Caco-2 (cell line): Measurements from ENCODE around the gene TULP1. TPM values are rescaled to one million over a fixed set of nuclear protein-coding genes. Genes with fewer than 3 reads are reported as not detected.

ENCODE experiments used
- BruUV-seq: library from RNA; stranded (reverse); fragments of 400-500 nt; replicated peaks from 2 replicates; lab custom pipeline; 2021; lab: Mats Ljungman, UMichigan
- CTCF ChIA-PET: fragments of 300-600 bp; sonication (Branson Sonifier 250); formaldehyde crosslinking; loops from one replicate; lab custom pipeline; 2022; ENCODE audit warnings: antibody characterized with exemption; lab: Charles Lee
- POLR2A ChIA-PET: fragments of 300-600 bp; sonication (Branson Sonifier 250); formaldehyde crosslinking; loops from one replicate; lab custom pipeline; 2022; ENCODE audit warnings: antibody characterized with exemption; lab: Charles Lee
- DNase-seq, 2 experiments: peaks; one replicate each; pipeline versions ENCODE4 v3.0.0 to v3.0.0-alpha.2; 2020 to 2022
- H3K27me3 ChIP-seq: replicated peaks from 2 replicates; pipeline ENCODE4 v1.6.0; 2011; ENCODE audit warnings: low read length; ENCODE audit not compliant: control insufficient read depth, insufficient read depth
- H3K36me3 ChIP-seq: 2 replicates; pipeline ENCODE4 v1.5.1; 2011; ENCODE audit warnings: low read length; ENCODE audit not compliant: control insufficient read depth, insufficient read depth
- H3K4me1 ChIP-seq: fragments of 250-450 bp; sonication (Bioruptor Pico); 2 replicates; pipeline ENCODE4 v1.5.1; 2020; ENCODE audit warnings: mild to moderate bottlenecking
- H3K4me3 ChIP-seq: 2 replicates; pipeline ENCODE4 v1.5.1; 2011; ENCODE audit warnings: low read depth, mild to moderate bottlenecking, control low read depth, low read length
- H3K9me3 ChIP-seq: fragments of 250-450 bp; sonication (Bioruptor Pico); 2 replicates; pipeline ENCODE4 v1.5.1; 2020; ENCODE audit warnings: mild to moderate bottlenecking, moderate library complexity
- H3K27ac Mint-ChIP-seq: one replicate; pipeline ENCODE4 v1.8.0; 2022; ENCODE audit warnings: mixed read lengths; ENCODE audit not compliant: unreplicated experiment
- H3K27me3 Mint-ChIP-seq: one replicate; pipeline ENCODE4 v1.8.0; 2022; ENCODE audit warnings: mixed read lengths; ENCODE audit not compliant: insufficient read depth, unreplicated experiment
- H3K36me3 Mint-ChIP-seq: one replicate; pipeline ENCODE4 v1.8.0; 2022; ENCODE audit warnings: mild to moderate bottlenecking, mixed read lengths; ENCODE audit not compliant: insufficient read depth, unreplicated experiment
- H3K4me1 Mint-ChIP-seq: one replicate; pipeline ENCODE4 v1.8.0; 2022; ENCODE audit warnings: low read depth, mixed read lengths; ENCODE audit not compliant: unreplicated experiment
- H3K4me3 Mint-ChIP-seq: one replicate; pipeline ENCODE4 v1.8.0; 2022; ENCODE audit warnings: mild to moderate bottlenecking, moderate library complexity, mixed read lengths; ENCODE audit not compliant: unreplicated experiment
- H3K9me3 Mint-ChIP-seq: one replicate; pipeline ENCODE4 v1.8.0; 2022; ENCODE audit warnings: mixed read lengths; ENCODE audit not compliant: unreplicated experiment
- intact Hi-C: fragments of 100-400 bp; cut with micrococcal nuclease; formaldehyde crosslinking; loops from one replicate; pipeline ENCODE4 v1.10.0; 2022; ENCODE audit not compliant: unreplicated experiment
- total RNA-seq: library from RNA; stranded (reverse); gene quantifications from 2 replicates; pipeline ENCODE4 v1.2.3, GENCODE V29; 2022
- TF ChIP-seq, protein P1 (sequence below), 2 experiments: fragments of 200-600 bp in 1 of 2; IDR thresholded peaks; 1 replicate in 1 of 2; 2 replicates in 1 of 2; pipeline versions ENCODE4 v1.5.1 to v1.8.0; 2011 to 2022; ENCODE audit warnings: antibody characterized with exemption in 1 of 2, control low read depth in 1 of 2, inconsistent platforms in 1 of 2, low read depth in 1 of 2, low read length in 1 of 2, mild to moderate bottlenecking in 1 of 2, moderate library complexity in 1 of 2; ENCODE audit not compliant: insufficient read depth in 1 of 2, severe bottlenecking in 1 of 2, unreplicated experiment in 1 of 2

Gene TULP1
- total RNA-seq, 1 experiment from 2014 or later, result not detected

GRCh38 chr6:35480176-35480575, 32.5 kb downstream of the TULP1 start:
- no TSS peak for BruUV-seq
- CTCF ChIA-PET, result no interaction called here
- no peaks in the 10 kb centered on the region for H3K27me3 ChIP-seq
- peaks cover 8% of the 10 kb centered on the region for H3K4me1 ChIP-seq
- intact Hi-C loops, result no loop called here
- H3K27me3 Mint-ChIP-seq, result no peaks in the 10 kb centered on the region
- TF ChIP-seq, protein P1, sequence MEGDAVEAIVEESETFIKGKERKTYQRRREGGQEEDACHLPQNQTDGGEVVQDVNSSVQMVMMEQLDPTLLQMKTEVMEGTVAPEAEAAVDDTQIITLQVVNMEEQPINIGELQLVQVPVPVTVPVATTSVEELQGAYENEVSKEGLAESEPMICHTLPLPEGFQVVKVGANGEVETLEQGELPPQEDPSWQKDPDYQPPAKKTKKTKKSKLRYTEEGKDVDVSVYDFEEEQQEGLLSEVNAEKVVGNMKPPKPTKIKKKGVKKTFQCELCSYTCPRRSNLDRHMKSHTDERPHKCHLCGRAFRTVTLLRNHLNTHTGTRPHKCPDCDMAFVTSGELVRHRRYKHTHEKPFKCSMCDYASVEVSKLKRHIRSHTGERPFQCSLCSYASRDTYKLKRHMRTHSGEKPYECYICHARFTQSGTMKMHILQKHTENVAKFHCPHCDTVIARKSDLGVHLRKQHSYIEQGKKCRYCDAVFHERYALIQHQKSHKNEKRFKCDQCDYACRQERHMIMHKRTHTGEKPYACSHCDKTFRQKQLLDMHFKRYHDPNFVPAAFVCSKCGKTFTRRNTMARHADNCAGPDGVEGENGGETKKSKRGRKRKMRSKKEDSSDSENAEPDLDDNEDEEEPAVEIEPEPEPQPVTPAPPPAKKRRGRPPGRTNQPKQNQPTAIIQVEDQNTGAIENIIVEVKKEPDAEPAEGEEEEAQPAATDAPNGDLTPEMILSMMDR (IDR thresholded peaks at IDR 0.05; ENCODE audit: insufficient read depth in 1 of 2, low read depth in 1 of 2, low read length in 1 of 2, severe bottlenecking in 1 of 2, unreplicated experiment in 1 of 2), result no peak
- peaks cover 10% of the 10 kb centered on the region for H3K36me3 ChIP-seq
- H3K4me3 Mint-ChIP-seq, result no peak overlapping the region
- no peak overlapping the region for H3K27ac Mint-ChIP-seq
- peaks cover 15% of the 10 kb centered on the region for H3K4me1 Mint-ChIP-seq
- POLR2A ChIA-PET, result interaction anchor here (1.1 kb wide), 1 partner anchor 12 kb away, joined by 4 read pairs; the partner anchor contains the start of gene RPL10A
- DNase-seq, result no peak
- peaks cover 81% of the 10 kb centered on the region for H3K36me3 Mint-ChIP-seq
- H3K9me3 ChIP-seq, result no peaks in the 10 kb centered on the region
- H3K9me3 Mint-ChIP-seq, result no peaks in the 10 kb centered on the region
- H3K4me3 ChIP-seq, result no peak overlapping the region

DNA sequence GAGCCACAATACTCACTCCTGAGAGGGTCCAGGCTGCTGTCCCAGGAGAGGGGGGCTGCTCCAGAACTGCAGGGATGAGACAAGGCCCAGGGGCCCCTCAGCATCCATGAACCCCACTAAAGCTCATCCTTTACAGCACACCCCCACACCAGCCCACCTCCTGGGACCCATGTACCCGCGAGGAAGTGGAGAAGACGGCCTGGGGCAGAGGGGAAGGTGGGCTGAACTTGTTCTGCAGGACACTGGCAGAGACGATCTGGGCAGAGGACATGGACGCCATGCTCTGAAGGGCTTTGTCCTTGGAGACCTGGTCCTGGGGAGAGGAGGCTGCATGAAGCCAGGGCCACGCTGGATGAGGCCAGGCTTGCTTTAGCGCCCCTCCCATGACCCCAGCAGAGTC, 34.4 kb downstream of the TULP1 start:
- no peaks in the 10 kb centered on the region for H3K9me3 Mint-ChIP-seq
- TF ChIP-seq, protein P1 (IDR thresholded peaks at IDR 0.05; ENCODE audit: insufficient read depth in 1 of 2, low read depth in 1 of 2, low read length in 1 of 2, severe bottlenecking in 1 of 2, unreplicated experiment in 1 of 2), result no peak
- no peak for DNase-seq
- no peak overlapping the region for H3K4me3 Mint-ChIP-seq
- H3K36me3 ChIP-seq, result peaks cover 6% of the 10 kb centered on the region
- H3K36me3 Mint-ChIP-seq, result peaks cover 85% of the 10 kb centered on the region
- H3K4me1 Mint-ChIP-seq, result peaks cover 7% of the 10 kb centered on the region
- CTCF ChIA-PET, result no interaction called here
- H3K9me3 ChIP-seq, result no peaks in the 10 kb centered on the region
- H3K4me1 ChIP-seq, result peaks cover under 1% of the 10 kb centered on the region
- no peak overlapping the region for H3K27ac Mint-ChIP-seq
- no peaks in the 10 kb centered on the region for H3K27me3 Mint-ChIP-seq
- H3K27me3 ChIP-seq, result no peaks in the 10 kb centered on the region
- BruUV-seq, result no TSS peak
- intact Hi-C loops, result no loop called here
- POLR2A ChIA-PET, result interaction anchor here (1.1 kb wide), 1 partner anchor 8 kb away, joined by 3 read pairs; no protein-coding TSS in a partner anchor
- no peak overlapping the region for H3K4me3 ChIP-seq

- Mint-ChIP-seq H3K27ac (no peak overlapping the region), H3K36me3 (peaks cover 88% of the 10 kb centered on the region), H3K4me3 (no peak overlapping the region), H3K27me3 (no peaks in the 10 kb centered on the region), H3K4me1 (peaks cover 7% of the 10 kb centered on the region), H3K9me3 (no peaks in the 10 kb centered on the region)
- intact Hi-C loops, result no loop called here
- ChIA-PET POLR2A (interaction anchor here (0.6 to 1.1 kb wide), 3 partner anchors 9 to 416 kb away, joined by 3 read pairs; no protein-coding TSS in a partner anchor), CTCF (interaction anchor here (0.6 kb wide), 2 partner anchors 54 to 588 kb away, joined by 3 to 4 read pairs; no protein-coding TSS in a partner anchor)
- no TSS peak for BruUV-seq
- H3K9me3 ChIP-seq, result no peaks in the 10 kb centered on the region
- no peaks in the 10 kb centered on the region for H3K27me3 ChIP-seq
- DNase-seq, result no peak
- H3K4me3 ChIP-seq, result no peak overlapping the region
- TF ChIP-seq, protein P1 (IDR thresholded peaks at IDR 0.05; ENCODE audit: insufficient read depth in 1 of 2, low read depth in 1 of 2, low read length in 1 of 2, severe bottlenecking in 1 of 2, unreplicated experiment in 1 of 2), result no peak
- peaks cover 5% of the 10 kb centered on the region; the same call in 1 of the 2 replicates for H3K36me3 ChIP-seq
- peaks cover 4% of the 10 kb centered on the region; the same call in 1 of the 2 replicates for H3K4me1 ChIP-seq
These were observed 35.0 kb downstream of the TULP1 start for GRCh38 chr6:35477551-35478179.
